Ishikawa (cell line): Measurements from ENCODE around the gene SF3A1.

ENCODE experiments used
- CREB1 ChIP-seq: IDR thresholded peaks from 2 replicates; pipeline ENCODE4 v1.6.1; 2012; ENCODE audit warnings: low read depth
- EGR1 ChIP-seq: IDR thresholded peaks from 2 replicates; pipeline ENCODE4 v1.6.1; 2012
- EP300 ChIP-seq: IDR thresholded peaks from 2 replicates; pipeline ENCODE4 v1.6.1; 2012; ENCODE audit warnings: borderline replicate concordance
- FOXM1 ChIP-seq: IDR thresholded peaks from 2 replicates; pipeline ENCODE4 v1.6.1; 2012; ENCODE audit warnings: low read depth, borderline replicate concordance
- NFIC ChIP-seq: IDR thresholded peaks from 2 replicates; pipeline ENCODE4 v1.6.1; 2012
- RAD21 ChIP-seq: IDR thresholded peaks from 2 replicates; pipeline ENCODE4 v1.6.1; 2012; ENCODE audit warnings: low read depth
- TAF1 ChIP-seq: IDR thresholded peaks from 2 replicates; pipeline ENCODE4 v1.6.1; 2012; ENCODE audit warnings: low read depth, mild to moderate bottlenecking
- TCF12 ChIP-seq: IDR thresholded peaks from 2 replicates; pipeline ENCODE4 v1.6.1; 2012; ENCODE audit warnings: low read depth
- TEAD4 ChIP-seq: IDR thresholded peaks from 2 replicates; pipeline ENCODE4 v1.6.1; 2012
- USF1 ChIP-seq: IDR thresholded peaks from 2 replicates; pipeline ENCODE4 v1.6.1; 2012
- YY1 ChIP-seq: IDR thresholded peaks from 2 replicates; pipeline ENCODE4 v1.6.1; 2012; ENCODE audit warnings: low read depth
- ZBTB7A ChIP-seq: IDR thresholded peaks from 2 replicates; pipeline ENCODE4 v1.6.1; 2012; ENCODE audit warnings: low read depth
- TF ChIP-seq, protein P1 (sequence below): IDR thresholded peaks from 2 replicates; pipeline ENCODE4 v1.6.1; 2012; ENCODE audit warnings: low read depth, mild to moderate bottlenecking
- TF ChIP-seq, protein P2 (sequence below): IDR thresholded peaks from 2 replicates; pipeline ENCODE4 v1.6.1; 2012

The SF3A1 gene

GRCh38 chr22:30292069-30292970 is 64.4 kb downstream of the SF3A1 start:
- TF ChIP-seq, protein P1, sequence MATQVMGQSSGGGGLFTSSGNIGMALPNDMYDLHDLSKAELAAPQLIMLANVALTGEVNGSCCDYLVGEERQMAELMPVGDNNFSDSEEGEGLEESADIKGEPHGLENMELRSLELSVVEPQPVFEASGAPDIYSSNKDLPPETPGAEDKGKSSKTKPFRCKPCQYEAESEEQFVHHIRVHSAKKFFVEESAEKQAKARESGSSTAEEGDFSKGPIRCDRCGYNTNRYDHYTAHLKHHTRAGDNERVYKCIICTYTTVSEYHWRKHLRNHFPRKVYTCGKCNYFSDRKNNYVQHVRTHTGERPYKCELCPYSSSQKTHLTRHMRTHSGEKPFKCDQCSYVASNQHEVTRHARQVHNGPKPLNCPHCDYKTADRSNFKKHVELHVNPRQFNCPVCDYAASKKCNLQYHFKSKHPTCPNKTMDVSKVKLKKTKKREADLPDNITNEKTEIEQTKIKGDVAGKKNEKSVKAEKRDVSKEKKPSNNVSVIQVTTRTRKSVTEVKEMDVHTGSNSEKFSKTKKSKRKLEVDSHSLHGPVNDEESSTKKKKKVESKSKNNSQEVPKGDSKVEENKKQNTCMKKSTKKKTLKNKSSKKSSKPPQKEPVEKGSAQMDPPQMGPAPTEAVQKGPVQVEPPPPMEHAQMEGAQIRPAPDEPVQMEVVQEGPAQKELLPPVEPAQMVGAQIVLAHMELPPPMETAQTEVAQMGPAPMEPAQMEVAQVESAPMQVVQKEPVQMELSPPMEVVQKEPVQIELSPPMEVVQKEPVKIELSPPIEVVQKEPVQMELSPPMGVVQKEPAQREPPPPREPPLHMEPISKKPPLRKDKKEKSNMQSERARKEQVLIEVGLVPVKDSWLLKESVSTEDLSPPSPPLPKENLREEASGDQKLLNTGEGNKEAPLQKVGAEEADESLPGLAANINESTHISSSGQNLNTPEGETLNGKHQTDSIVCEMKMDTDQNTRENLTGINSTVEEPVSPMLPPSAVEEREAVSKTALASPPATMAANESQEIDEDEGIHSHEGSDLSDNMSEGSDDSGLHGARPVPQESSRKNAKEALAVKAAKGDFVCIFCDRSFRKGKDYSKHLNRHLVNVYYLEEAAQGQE: no peak
- no peak for TF ChIP-seq TAF1
- TF ChIP-seq USF1: no peak
- TF ChIP-seq EP300: no peak
- TF ChIP-seq CREB1: no peak
- TF ChIP-seq TCF12: no peak

DNA sequence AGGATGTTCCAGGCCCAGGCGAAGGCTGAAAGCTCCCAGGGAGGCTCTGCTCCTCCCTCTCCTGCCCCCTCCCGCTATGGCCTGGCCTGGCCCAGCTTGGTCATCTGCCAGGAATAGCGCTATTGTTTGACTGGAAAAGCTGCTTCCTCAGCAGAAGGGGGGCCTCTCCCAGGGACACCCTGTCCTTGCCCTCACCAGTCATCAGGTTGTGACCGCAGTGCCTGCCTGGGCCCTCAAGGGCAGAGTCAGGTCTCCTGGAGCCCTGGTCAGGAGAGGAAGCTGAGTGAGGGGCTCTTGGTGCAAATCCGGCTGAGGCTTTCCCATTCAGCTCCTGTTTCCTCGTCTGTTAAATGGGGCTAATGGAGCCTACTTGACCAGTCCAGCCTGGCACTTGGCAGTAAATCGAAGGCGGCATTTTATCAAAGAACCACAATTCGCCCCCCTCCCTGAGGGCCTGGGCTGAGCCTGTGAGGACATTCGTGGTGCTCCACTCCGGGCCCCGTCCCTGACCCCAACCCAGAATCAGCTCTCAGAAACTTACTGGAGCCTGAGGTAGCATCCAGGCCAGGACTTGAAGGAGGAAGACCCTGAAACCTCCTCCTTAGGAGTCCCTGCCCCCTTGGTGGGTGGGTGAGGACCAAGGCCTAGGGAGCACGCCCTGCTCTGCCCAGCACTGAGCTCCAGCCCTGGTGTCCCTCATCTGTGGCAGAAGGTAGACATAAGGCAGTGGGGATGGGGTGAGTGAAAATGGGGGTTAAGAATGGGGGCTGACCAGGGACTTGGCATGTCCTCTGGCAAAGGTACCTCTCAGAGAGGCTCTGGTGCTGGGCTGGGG is 65.4 kb downstream of the SF3A1 start:
- TF ChIP-seq TAF1: no peak
- TF ChIP-seq USF1: 0 out of 2 replicates have a peak, but pooled peaks have one; percentile 24
- TF ChIP-seq EP300: 0 out of 2 replicates have a peak, but pooled peaks have one; percentile 67
- TF ChIP-seq YY1: peak; percentile 60; the same call in 1 of the 2 replicates
- peak; percentile 75 for TF ChIP-seq TCF12
- TF ChIP-seq RAD21: peak; percentile 33; the same call in 1 of the 2 replicates
- TF ChIP-seq, protein P2, sequence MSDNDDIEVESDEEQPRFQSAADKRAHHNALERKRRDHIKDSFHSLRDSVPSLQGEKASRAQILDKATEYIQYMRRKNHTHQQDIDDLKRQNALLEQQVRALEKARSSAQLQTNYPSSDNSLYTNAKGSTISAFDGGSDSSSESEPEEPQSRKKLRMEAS: no peak
- TF ChIP-seq CREB1: no peak
- peak; percentile 96 for TF ChIP-seq NFIC
- peak; percentile 75; the same call in 1 of the 2 replicates for TF ChIP-seq ZBTB7A
- TF ChIP-seq TEAD4: peak; percentile 56

- TF ChIP-seq TAF1 (no peak), TCF12 (no peak), CREB1 (no peak), EGR1 (no peak), EP300 (no peak), ZBTB7A (no peak), NFIC (no peak), YY1 (no peak), RAD21 (no peak), FOXM1 (no peak), USF1 (no peak)
Measured at GRCh38 chr22:30290342-30291057, 66.2 kb downstream of the SF3A1 start.

DNA sequence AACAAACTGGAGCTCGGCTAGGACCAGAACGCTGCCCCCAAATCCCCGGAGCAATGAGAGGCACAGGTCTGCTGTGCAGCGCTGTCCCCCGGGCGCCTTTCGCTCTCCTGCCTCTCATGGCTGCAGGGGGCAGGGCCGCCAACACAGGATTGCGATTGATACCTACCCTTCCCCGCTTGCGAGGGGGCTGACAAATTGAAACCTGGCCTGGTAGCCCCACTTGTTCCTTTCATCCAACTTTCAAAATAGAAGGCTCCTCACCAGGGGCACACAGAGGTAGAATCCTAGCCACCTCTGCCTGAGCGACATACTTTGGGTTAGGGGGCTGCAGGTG is 66.7 kb downstream of the SF3A1 start:
- TF ChIP-seq, protein P1: no peak
- no peak for TF ChIP-seq ZBTB7A
- TF ChIP-seq EGR1: no peak
- no peak for TF ChIP-seq USF1
- no peak for TF ChIP-seq FOXM1
